ENCODE measurements around the gene CTBP2.

The CTBP2 gene

DNA sequence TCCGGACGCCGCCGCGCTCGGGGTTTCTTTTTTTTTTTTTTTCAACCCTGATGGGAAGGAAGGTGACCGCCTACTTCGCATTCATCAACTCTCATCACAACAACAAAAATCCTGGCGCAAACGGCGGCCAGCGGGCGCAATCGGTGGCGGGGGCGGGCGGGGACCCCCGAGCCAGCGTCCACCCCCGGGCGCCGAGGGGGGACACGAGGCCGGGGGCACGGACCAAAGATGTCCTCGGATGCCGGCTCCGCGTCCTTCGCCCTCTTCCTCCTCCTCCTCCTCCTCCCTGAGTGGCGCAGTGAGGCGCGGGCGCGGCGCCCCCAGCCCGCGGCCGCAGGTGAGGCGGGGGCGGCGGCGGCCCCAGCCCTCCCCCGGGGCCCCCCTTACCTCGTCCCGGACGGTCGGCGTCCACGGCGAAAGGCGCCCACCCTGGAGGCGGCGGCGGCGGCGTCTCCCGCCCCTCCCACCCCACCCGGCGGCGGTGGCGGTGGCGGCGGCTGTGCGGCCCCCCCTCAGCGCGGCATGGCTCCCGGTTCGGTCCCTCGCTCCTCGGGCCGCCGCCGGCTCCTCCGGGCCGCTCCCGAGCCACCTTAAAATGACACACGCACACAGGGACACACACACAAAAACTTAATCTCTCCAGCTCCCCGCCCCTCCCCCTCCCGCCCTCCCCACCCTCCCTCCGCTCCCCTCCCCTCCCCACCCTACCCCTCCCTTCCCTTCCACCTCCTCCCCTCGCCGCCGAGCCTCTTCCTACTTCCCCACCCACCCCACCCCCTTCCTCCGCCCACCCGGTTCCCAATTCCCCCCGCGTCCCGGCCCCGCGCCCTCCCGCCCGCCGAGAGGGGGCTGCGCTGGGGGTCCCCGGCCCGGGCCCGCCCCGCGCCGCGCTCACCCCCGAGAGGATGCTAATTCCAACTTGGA, at the start of gene CTBP2:
Gene CTBP2 (minus strand): TSS at position 632 of the 924 bp plus-strand sequence.
- TF ChIP-seq, protein P1, sequence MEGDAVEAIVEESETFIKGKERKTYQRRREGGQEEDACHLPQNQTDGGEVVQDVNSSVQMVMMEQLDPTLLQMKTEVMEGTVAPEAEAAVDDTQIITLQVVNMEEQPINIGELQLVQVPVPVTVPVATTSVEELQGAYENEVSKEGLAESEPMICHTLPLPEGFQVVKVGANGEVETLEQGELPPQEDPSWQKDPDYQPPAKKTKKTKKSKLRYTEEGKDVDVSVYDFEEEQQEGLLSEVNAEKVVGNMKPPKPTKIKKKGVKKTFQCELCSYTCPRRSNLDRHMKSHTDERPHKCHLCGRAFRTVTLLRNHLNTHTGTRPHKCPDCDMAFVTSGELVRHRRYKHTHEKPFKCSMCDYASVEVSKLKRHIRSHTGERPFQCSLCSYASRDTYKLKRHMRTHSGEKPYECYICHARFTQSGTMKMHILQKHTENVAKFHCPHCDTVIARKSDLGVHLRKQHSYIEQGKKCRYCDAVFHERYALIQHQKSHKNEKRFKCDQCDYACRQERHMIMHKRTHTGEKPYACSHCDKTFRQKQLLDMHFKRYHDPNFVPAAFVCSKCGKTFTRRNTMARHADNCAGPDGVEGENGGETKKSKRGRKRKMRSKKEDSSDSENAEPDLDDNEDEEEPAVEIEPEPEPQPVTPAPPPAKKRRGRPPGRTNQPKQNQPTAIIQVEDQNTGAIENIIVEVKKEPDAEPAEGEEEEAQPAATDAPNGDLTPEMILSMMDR (IDR thresholded peaks at IDR 0.05; ENCODE audit: control insufficient read depth, insufficient read depth, low read depth, low read length, missing control alignments) = no peak
- DNase-seq (ENCODE audit: low read depth) = no peak
- peak within 1 kb of the TSS; percentile 65 for H3K4me3 ChIP-seq (ENCODE audit: control insufficient read depth, low read depth, low read length)

DNA sequence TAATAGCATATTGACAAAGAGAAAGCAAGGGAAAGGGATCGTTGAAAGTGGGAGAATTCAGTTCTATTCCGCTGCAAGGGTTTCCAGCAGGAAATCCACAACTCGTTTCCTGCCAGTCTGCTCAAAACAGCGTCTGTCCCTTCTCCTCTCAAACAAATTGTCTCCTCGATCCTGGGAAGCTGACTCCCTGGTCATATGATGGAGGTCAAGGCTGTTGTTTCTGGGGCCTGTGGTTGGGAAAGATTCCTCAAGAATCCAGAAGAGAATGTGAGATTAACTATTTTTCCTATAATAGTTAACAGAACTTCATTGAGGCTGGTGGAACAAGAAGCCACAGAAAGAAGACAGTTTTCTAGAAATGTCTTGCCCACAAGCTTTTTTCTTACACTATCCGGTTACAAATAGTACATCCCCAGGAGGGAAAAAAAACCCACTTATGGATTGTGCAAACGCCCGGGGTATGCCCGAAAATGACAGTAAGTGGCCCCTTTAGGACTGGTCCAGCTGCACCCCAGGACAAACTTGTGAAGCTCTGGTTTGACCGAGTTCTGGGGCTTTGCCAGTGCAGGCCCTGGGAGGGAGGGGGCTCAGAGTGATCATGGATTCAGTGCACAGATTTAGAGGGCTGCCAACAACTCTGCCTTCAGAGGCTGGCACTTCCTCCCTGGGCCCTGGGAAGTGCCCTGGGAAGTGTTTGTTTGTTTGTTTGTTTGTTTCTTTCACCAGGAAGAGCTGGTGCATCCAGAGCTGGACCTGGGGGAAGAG, 49.4 kb upstream of the CTBP2 start:
- TF ChIP-seq, protein P1 (IDR thresholded peaks at IDR 0.05; ENCODE audit: control insufficient read depth, insufficient read depth, low read depth, low read length, missing control alignments) = no peak
- DNase-seq (ENCODE audit: low read depth) = no peak
- no peak overlapping the region for H3K4me3 ChIP-seq (ENCODE audit: control insufficient read depth, low read depth, low read length)

DNA sequence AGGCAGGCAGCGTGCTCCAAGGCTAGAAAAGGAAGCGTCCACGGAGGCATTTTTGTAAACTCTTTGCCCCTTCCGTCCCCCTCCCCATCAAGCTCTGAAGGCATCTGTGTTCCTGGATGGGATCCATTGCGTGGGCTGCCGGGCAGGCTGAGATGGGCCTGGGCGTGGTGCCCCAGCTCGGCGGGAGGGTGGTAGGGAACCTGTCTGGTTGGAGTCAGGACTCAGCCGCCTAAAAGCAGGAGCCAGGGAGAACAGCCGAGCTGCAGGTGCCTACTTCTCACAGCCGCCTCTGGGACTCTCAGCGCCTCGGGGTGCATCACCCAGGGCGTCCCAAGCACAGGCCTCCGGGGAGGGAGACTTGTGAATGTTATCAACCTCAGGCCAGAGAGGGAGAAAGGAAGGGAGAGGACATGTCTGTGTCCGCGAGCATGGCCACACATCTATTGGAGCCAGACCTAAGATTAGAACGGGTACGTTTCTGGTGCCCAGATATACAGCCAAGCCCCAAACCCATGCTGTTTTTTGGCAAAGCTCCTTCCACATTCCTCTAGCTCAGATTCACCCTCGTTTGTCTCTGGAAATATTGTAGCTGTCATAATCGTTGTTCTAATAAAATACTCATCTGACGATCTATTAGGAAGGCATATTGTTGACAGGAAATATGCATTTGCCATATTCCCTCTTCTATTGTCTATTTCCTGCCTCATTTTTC, 48.6 kb upstream of the CTBP2 start:
- TF ChIP-seq, protein P1 (IDR thresholded peaks at IDR 0.05; ENCODE audit: control insufficient read depth, insufficient read depth, low read depth, low read length, missing control alignments) = no peak
- no peak for DNase-seq (ENCODE audit: low read depth)
- H3K4me3 ChIP-seq (ENCODE audit: control insufficient read depth, low read depth, low read length) = no peak overlapping the region

DNA sequence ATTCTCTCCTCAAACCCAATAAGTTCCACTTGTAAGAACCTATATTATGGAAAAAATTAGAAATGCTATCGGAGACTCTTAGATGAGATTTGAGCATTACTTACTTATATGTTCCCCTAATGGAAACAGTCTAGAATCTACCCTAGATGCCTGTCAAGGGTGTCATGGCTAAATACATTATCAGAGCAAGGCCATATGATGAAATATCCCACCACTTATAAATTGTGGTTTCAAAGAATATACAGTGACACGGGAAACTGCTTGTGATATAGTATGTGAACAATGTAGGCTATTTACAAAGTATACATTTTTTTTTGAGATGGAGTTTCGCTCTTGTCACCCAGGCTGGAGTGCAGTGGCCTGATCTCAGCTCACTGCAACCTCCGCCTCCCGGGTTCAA, 46.3 kb upstream of the CTBP2 start:
- no peak overlapping the region for H3K4me3 ChIP-seq (ENCODE audit: control insufficient read depth, low read depth, low read length)
- TF ChIP-seq, protein P1 (IDR thresholded peaks at IDR 0.05; ENCODE audit: control insufficient read depth, insufficient read depth, low read depth, low read length, missing control alignments) = no peak
- no peak for DNase-seq (ENCODE audit: low read depth)

DNA sequence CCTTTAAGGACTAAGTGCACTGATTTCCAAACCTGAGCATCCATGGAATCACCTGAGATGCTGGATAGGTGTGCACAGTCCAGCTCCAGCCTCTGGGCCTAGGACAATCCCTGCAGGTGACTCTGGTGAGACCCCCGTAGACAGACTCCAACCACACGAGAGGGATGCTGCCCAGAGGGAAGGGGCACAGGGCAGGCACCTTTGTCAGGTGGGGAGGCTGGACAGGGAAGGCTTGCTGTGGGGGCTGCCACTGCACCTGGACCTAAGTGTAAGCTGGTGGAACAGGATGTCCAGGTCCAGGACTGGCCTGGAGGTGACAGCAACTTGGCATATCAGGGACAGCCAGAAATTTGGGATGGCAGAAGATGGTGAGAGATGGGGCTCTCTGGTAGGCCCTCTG, 45.1 kb upstream of the CTBP2 start:
- TF ChIP-seq, protein P1 (IDR thresholded peaks at IDR 0.05; ENCODE audit: control insufficient read depth, insufficient read depth, low read depth, low read length, missing control alignments) = no peak
- H3K4me3 ChIP-seq (ENCODE audit: control insufficient read depth, low read depth, low read length) = no peak overlapping the region
- DNase-seq (ENCODE audit: low read depth) = no peak

DNA sequence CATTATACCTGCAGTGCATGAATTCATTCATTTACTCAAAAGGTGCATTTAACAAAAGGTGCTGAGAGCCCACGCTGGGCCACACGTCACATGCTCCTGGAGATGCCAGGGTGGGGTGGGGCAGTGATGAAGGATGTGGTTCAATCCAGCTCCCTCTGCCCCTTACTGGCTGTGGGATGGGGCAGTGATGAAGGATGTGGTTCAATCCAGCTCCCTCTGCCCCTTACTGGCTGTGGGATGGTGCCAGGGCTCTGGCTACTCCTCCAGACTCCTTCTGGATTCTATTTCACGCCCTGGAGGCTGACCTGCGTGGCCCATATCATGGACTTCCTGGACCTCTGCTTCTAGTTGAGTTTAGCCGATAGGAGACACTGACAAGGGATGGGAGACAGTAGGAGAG, 44.0 kb upstream of the CTBP2 start:
- no peak for DNase-seq (ENCODE audit: low read depth)
- TF ChIP-seq, protein P1 (IDR thresholded peaks at IDR 0.05; ENCODE audit: control insufficient read depth, insufficient read depth, low read depth, low read length, missing control alignments) = no peak
- no peak overlapping the region for H3K4me3 ChIP-seq (ENCODE audit: control insufficient read depth, low read depth, low read length)
